GM18526 (cell line): ENCODE results near the gene SNAP29.

Source experiments
- POLR2A ChIP-seq: IDR thresholded peaks from 3 replicates; pipeline ENCODE4 v1.6.1; 2011; ENCODE audit not compliant: insufficient read length; ENCODE audit errors: extremely low read depth

SNAP29 gene

GRCh38 chr22:20881869-20882815 is 23.3 kb downstream of the SNAP29 start:
- no peak for TF ChIP-seq POLR2A

- no peak for TF ChIP-seq POLR2A
Observed at GRCh38 chr22:20882855-20883254, 24.0 kb downstream of the SNAP29 start.

GRCh38 chr22:20884454-20884853 is 25.6 kb downstream of the SNAP29 start:
- TF ChIP-seq POLR2A, result no peak

GRCh38 chr22:20885017-20885556 is 26.3 kb downstream of the SNAP29 start:
- TF ChIP-seq POLR2A, result no peak

- no peak for TF ChIP-seq POLR2A
Observed at GRCh38 chr22:20885557-20886323, 26.9 kb downstream of the SNAP29 start.

GRCh38 chr22:20887375-20887774 is 28.6 kb downstream of the SNAP29 start:
- no peak for TF ChIP-seq POLR2A

GRCh38 chr22:20889025-20889704 is 30.4 kb downstream of the SNAP29 start:
- TF ChIP-seq POLR2A, result no peak

- TF ChIP-seq POLR2A, result no peak
Observed at GRCh38 chr22:20889904-20890540, 31.2 kb downstream of the SNAP29 start.

- TF ChIP-seq POLR2A, result no peak
Observed at GRCh38 chr22:20890975-20891374, 32.2 kb downstream of the SNAP29 start.

GRCh38 chr22:20899827-20900423 is 41.1 kb downstream of the SNAP29 start:
- TF ChIP-seq POLR2A, result no peak

GRCh38 chr22:20903093-20903492 is 44.3 kb downstream of the SNAP29 start:
- no peak for TF ChIP-seq POLR2A

GRCh38 chr22:20904008-20904979 is 45.5 kb downstream of the SNAP29 start:
- TF ChIP-seq POLR2A, result no peak

- no peak for TF ChIP-seq POLR2A
Observed at GRCh38 chr22:20904980-20905355, 46.2 kb downstream of the SNAP29 start.
